ENCODE results near the gene GAMT. TPM values are rescaled to one million over a fixed set of nuclear protein-coding genes. Genes with fewer than 3 reads are reported as not detected.

GAMT gene
- total RNA-seq, 1 donor from 2014 or later = 56.4 TPM

GRCh38 chr19:1438933-1439354 is 37.6 kb upstream of the GAMT start:
- H3K27ac ChIP-seq = peak overlapping the region; percentile 85
- H3K27me3 ChIP-seq = no peaks in the 10 kb centered on the region
- no peaks in the 10 kb centered on the region for H3K9me3 ChIP-seq
- peaks cover 8 to 14% of the 10 kb centered on the region in 2 donors for H3K4me1 ChIP-seq
- H3K36me3 ChIP-seq = peaks cover 30 to 55% of the 10 kb centered on the region in 2 donors
- no peak for TF ChIP-seq CTCF (IDR thresholded peaks at IDR 0.05)
- intact Hi-C loops (cut with DNase I) = loop anchor here (1.0 to 5.0 kb wide), 5 partner anchors 32 to 73 kb away; partner anchors contain the start of genes ADAMTSL5, C19orf25, DAZAP1 and NDUFS7
- no peak for DNase-seq (ENCODE audit: low spot score in 2 of 2)
- H3K4me3 ChIP-seq = peak overlapping the region; percentile 75 to 81

GRCh38 chr19:1438035-1438932 is 36.9 kb upstream of the GAMT start, which contains the start of gene RPS15:
Gene RPS15, plus strand, starts transcription at chr19:1438396. Its CDS starts 30 bp downstream, at chr19:1438426.
- peak within 1 kb of the TSS; percentile 75 to 81 for H3K4me3 ChIP-seq
- peak; percentile 63 to 95 for DNase-seq (ENCODE audit: low spot score in 2 of 2)
- H3K9me3 ChIP-seq = no peaks in the 10 kb centered on the region
- intact Hi-C loops (cut with DNase I) = loop anchor here (1.0 to 5.0 kb wide), 5 partner anchors 31 to 74 kb away; partner anchors contain the start of genes ADAMTSL5, C19orf25, DAZAP1 and NDUFS7
- peaks cover 36 to 61% of the 10 kb centered on the region in 2 donors for H3K36me3 ChIP-seq
- H3K27ac ChIP-seq = peak within 1 kb of the TSS; percentile 85
- peak; percentile 93 to 96 (median 94) for TF ChIP-seq CTCF (IDR thresholded peaks at IDR 0.05)
- no peaks in the 10 kb centered on the region for H3K27me3 ChIP-seq
- peaks cover 8 to 14% of the 10 kb centered on the region in 2 donors for H3K4me1 ChIP-seq

- no peak for DNase-seq (ENCODE audit: low spot score in 2 of 2)
- Histone ChIP-seq H3K4me1 (peaks cover 8 to 14% of the 10 kb centered on the region in 2 donors), H3K27me3 (no peaks in the 10 kb centered on the region), H3K4me3 (peak overlapping the region in 1 of 2 donors; percentile 75), H3K9me3 (no peaks in the 10 kb centered on the region), H3K27ac (no peak overlapping the region), H3K36me3 (peaks cover 43 to 66% of the 10 kb centered on the region in 2 donors)
- no peak for TF ChIP-seq CTCF (IDR thresholded peaks at IDR 0.05)
- intact Hi-C loops (cut with DNase I) = loop anchor here (1.0 to 5.0 kb wide), 5 partner anchors 31 to 75 kb away; partner anchors contain the start of genes ADAMTSL5, C19orf25, DAZAP1 and NDUFS7
Measured at GRCh38 chr19:1437609-1438008, 36.3 kb upstream of the GAMT start.

GRCh38 chr19:1435378-1435989 is 34.1 kb upstream of the GAMT start:
- TF ChIP-seq CTCF (IDR thresholded peaks at IDR 0.05) = no peak
- peaks cover 54 to 66% of the 10 kb centered on the region in 2 donors for H3K36me3 ChIP-seq

GRCh38 chr19:1434577-1435060 is 33.3 kb upstream of the GAMT start:
- H3K27ac ChIP-seq = no peak overlapping the region
- H3K4me3 ChIP-seq = no peak overlapping the region
- intact Hi-C loops (cut with DNase I) = loop anchor here (5.0 kb wide), 1 partner anchor 78 kb away; the partner anchor contains the start of gene ADAMTSL5
- no peaks in the 10 kb centered on the region for H3K9me3 ChIP-seq
- no peak for TF ChIP-seq CTCF (IDR thresholded peaks at IDR 0.05)
- H3K27me3 ChIP-seq = no peaks in the 10 kb centered on the region
- peaks cover 8% of the 10 kb centered on the region in 2 donors for H3K4me1 ChIP-seq
- H3K36me3 ChIP-seq = peaks cover 53 to 66% of the 10 kb centered on the region in 2 donors
- DNase-seq (ENCODE audit: low spot score in 2 of 2) = no peak

More at GRCh38 chr19:1435378-1435989, 34.1 kb upstream of the GAMT start:
- Histone ChIP-seq H3K27ac (no peak overlapping the region), H3K27me3 (no peaks in the 10 kb centered on the region), H3K9me3 (no peaks in the 10 kb centered on the region), H3K4me3 (no peak overlapping the region), H3K4me1 (peaks cover 8 to 13% of the 10 kb centered on the region in 2 donors)
- intact Hi-C loops (cut with DNase I) = loop anchor here (5.0 kb wide), 1 partner anchor 77 kb away; the partner anchor contains the start of gene ADAMTSL5
- no peak for DNase-seq (ENCODE audit: low spot score in 2 of 2)
